ENCODE results near the gene HILPDA. TPM values are rescaled to one million over a fixed set of nuclear protein-coding genes. Genes with fewer than 3 reads are reported as not detected.

Gene HILPDA
- total and polyA plus RNA-seq, 9 of the 15 experiments (the other 6 are each of a cell fraction or from before 2014, with no cell fraction given), result 8.3 to 71.8 (median 23.5) TPM

- peak; percentile 95 for TF ChIP-seq REST (IDR thresholded peaks at IDR 0.05; ENCODE audit: borderline replicate concordance)
- TF ChIP-seq REST (CRISPR knock-in tag; IDR thresholded peaks at IDR 0.05; ENCODE audit: low read depth), result no peak
- TF ChIP-seq ZNF445 (CRISPR knock-in tag; IDR thresholded peaks at IDR 0.05; ENCODE audit: low read depth), result no peak
- TF ChIP-seq RAD21 (CRISPR knock-in tag; conservative IDR thresholded peaks at IDR 0.05 in 1 of 2, IDR thresholded peaks at IDR 0.05 in 1 of 2), result peak; percentile 99
- peak in 2 of 3 experiments; percentile 29 to 42 for TF ChIP-seq YY1 (IDR thresholded peaks at IDR 0.05; ENCODE audit: borderline replicate concordance in 1 of 3, control insufficient read depth in 1 of 3, extremely low read depth in 1 of 3, insufficient read depth in 3 of 3, insufficient read length in 1 of 3, insufficient replicate concordance in 2 of 3, low read depth in 1 of 3, low read length in 2 of 3)
- TF ChIP-seq MAFK (IDR thresholded peaks at IDR 0.05; ENCODE audit: low read length), result no peak; the same call in 1 of the 2 replicates
- no peak for TF ChIP-seq NR1H2 (CRISPR knock-in tag; IDR thresholded peaks at IDR 0.05)
- TF ChIP-seq PTRF (tag; IDR thresholded peaks at IDR 0.05), result no peak
- 0 out of 2 replicates have a peak, but pooled peaks have one; percentile 37 for TF ChIP-seq NR2C2 (CRISPR knock-in tag; IDR thresholded peaks at IDR 0.05)
- TF ChIP-seq NR2C2 (tag; IDR thresholded peaks at IDR 0.05), result no peak
- TF ChIP-seq MEF2A (IDR thresholded peaks at IDR 0.05; ENCODE audit: control insufficient read depth, low read depth, low read length), result no peak
- 0 out of 2 replicates have a peak, but pooled peaks have one; percentile 21 for TF ChIP-seq CTBP1 (IDR thresholded peaks at IDR 0.05; ENCODE audit: borderline replicate concordance)
- TF ChIP-seq, protein P1, sequence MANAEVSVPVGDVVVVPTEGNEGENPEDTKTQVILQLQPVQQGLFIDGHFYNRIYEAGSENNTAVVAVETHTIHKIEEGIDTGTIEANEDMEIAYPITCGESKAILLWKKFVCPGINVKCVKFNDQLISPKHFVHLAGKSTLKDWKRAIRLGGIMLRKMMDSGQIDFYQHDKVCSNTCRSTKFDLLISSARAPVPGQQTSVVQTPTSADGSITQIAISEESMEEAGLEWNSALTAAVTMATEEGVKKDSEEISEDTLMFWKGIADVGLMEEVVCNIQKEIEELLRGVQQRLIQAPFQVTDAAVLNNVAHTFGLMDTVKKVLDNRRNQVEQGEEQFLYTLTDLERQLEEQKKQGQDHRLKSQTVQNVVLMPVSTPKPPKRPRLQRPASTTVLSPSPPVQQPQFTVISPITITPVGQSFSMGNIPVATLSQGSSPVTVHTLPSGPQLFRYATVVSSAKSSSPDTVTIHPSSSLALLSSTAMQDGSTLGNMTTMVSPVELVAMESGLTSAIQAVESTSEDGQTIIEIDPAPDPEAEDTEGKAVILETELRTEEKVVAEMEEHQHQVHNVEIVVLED (CRISPR knock-in tag; IDR thresholded peaks at IDR 0.05), result no peak
- TF ChIP-seq ZNF77 (CRISPR knock-in tag; IDR thresholded peaks at IDR 0.05), result no peak
- TF ChIP-seq CTCF (IDR thresholded peaks at IDR 0.05 in 2 of 3, conservative IDR thresholded peaks at IDR 0.05 in 1 of 3; ENCODE audit: insufficient read depth in 2 of 3, low read depth in 1 of 3, low read length in 3 of 3), result peak; percentile 96 to 99 (median 99)
- no peak for TF ChIP-seq EWSR1 (IDR thresholded peaks at IDR 0.05; ENCODE audit: borderline replicate concordance, low read depth, partially characterized antibody)
- no peak for TF ChIP-seq ZNF79 (CRISPR knock-in tag; IDR thresholded peaks at IDR 0.05; ENCODE audit: low read depth)
These were observed 29.8 kb upstream of the HILPDA start (continued) for GRCh38 chr7:128425850-128426249.

Measured in K562 (cell line).